Measurements from ENCODE around the gene MAP2K6. TPM values are rescaled to one million over a fixed set of nuclear protein-coding genes. Genes with fewer than 3 reads are reported as not detected.

The MAP2K6 gene
- total RNA-seq, 1 donor from 2014 or later: 0.57 TPM

- intact Hi-C loops (cut with DNase I): no loop called here
Observed at GRCh38 chr17:69593716-69594115, 179.2 kb downstream of the MAP2K6 start.

GRCh38 chr17:69594641-69595040 is 180.1 kb downstream of the MAP2K6 start:
- intact Hi-C loops (cut with DNase I): no loop called here
- no peak for DNase-seq (ENCODE audit: low spot score)

More at GRCh38 chr17:69593716-69594115, 179.2 kb downstream of the MAP2K6 start:
- no peak for DNase-seq (ENCODE audit: low spot score)

DNA sequence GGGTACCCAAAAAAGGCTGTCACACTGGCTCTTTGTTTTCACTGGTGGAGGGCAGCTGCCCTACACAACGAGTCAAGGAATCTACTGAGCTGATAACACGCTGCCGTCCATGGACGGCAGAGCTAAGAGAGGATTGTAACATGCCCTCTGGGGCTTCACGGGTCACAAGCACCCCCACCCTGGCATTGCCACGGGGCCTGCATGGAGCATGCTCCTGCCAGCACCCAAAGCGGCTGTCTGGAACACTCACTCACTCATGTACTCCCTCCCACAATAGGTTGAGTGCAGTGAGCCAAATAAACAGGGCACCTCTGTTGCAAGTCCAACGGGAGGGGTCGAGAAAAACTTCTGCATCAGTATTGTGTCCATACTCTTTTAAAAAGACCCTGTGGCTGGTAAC is 181.6 kb downstream of the MAP2K6 start:
- DNase-seq (ENCODE audit: low spot score): no peak

GRCh38 chr17:69597898-69598692 is 183.6 kb downstream of the MAP2K6 start:
- intact Hi-C loops (cut with DNase I): no loop called here

More for the DNA sequence above, 181.6 kb downstream of the MAP2K6 start:
- intact Hi-C loops (cut with DNase I): no loop called here

DNA sequence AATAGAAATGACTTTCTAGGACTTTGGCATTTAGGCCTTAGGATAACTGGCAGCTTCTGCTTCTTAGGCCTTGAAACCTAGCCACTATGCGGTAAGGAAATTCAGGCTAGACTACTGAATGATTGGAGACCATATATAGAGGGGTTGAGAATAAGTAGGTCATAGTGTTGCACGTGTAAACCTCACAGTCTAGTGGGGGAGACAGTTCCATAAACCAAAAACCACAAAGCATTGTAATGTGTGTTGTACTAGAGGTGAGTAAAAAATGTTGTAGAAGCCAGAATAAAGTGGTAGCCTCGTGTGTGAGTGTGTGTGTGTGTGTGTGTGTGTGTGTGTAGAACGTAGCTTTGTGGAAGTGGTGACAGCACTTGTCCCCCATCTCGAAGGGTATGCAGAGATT is 188.5 kb downstream of the MAP2K6 start:
- DNase-seq (ENCODE audit: low spot score): no peak
- intact Hi-C loops (cut with DNase I): no loop called here

More at GRCh38 chr17:69597898-69598692, 183.6 kb downstream of the MAP2K6 start:
- DNase-seq (ENCODE audit: low spot score): no peak

Other genes with a start within 250 kb of the MAP2K6 start
- 5.6 TPM for gene ABCA10, start 185.9 kb upstream of the MAP2K6 start, total RNA-seq
- gene ABCA5, start 87.6 kb upstream of the MAP2K6 start, total RNA-seq: 14.8 TPM

Measured in cardiac septum (tissue), 1 donor.